CD4-positive, alpha-beta T cell treated with Interleukin-4 for 1 hour (primary cell): ENCODE data around the gene VWA3B.
"Not testable (repeated sequence)": the region's sequence is repeated elsewhere in the genome, so short reads cannot be mapped to it uniquely, and the experiment has no call there.

Experiments
- DNase-seq, 2 donors: peaks; one replicate each; pipeline ENCODE4 v3.0.0-alpha.2; 2020 to 2022

Gene VWA3B

DNA sequence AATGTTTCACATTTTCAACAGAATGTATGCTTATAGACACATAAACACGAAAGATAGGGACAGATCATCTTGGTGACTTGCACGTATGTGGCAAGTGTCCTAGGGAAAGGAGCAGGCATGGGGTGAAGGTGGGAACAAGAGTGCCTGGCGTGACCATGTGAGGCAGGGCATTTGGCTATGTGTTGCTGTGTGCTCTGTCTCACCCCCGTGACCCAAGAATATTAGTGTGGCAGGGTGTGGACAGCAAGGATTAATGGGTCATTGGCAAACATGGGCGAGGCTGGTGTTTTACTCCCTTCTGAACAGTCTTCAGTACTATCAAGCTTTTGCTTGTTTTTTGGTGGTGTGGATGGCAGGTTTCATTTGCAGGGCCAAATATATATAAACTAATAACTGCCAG is 1.3 kb upstream of the VWA3B start:
- no peak for DNase-seq

DNA sequence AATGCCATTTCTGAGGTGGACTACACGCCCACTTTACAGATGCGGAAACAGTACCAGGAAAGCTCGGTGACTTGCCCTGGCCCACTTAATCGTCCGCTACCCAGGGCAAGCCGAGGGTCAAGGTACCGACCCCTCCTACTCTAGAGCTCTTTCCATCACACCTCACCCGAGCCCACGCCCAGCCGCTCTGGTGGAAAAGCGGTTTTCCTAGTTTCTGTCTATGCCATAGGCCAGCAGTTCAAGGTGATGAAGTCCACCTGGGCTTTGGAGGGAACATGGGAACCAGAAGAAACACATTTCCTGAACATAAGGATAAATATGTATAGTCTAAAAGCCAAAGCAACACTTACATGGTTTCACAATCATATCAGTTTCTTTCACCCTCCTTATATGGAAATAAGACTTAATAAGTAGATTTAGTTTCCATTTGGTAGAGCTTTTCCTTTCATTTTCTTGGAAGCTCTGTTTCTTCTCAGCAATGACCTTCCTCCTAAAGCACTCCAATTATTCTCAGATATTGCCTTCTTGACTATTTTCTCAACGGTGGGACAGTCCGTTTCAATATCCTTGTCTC is 567 bp downstream of the VWA3B start:
- DNase-seq: no peak

DNA sequence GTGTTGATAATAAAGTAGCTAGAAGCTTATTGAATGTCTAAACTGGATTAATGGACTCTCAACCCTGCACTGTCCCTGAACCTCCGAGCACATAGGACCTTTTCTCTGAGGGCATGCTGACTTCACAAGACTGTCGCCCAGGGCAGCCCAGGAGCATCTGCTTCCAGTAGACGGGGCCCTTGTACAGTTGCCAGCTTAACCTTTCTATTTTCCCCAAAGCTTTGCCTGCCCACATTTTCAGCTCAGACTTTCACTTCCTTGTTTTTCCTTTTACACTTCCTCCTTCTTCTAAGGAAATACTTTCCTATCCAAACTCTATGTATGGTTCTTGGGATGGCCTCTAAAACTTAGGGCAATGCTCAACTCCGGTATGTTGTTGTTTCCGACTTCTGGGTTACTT is 1.3 kb downstream of the VWA3B start:
- peak; percentile 35 to 54 for DNase-seq

DNA sequence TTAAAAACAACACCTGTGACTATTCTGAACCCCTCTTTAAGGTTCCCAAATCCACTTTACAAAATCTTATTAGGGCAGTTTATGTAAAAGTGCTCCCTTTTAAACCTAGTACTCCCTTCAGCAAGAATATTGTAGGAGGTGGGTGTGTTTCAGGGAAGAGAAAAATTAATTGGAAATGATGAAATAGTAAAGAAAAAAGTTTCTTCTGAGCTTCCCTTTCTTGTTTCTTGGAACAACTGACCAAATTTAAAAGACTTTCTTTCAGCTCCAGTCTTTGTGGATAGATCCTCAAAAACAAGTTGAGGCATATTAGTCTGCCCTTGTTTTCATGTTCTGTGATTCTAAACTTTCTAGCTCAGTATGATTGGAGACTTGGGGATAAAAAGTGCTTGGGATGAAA is 3.0 kb downstream of the VWA3B start:
- DNase-seq: no peak

DNA sequence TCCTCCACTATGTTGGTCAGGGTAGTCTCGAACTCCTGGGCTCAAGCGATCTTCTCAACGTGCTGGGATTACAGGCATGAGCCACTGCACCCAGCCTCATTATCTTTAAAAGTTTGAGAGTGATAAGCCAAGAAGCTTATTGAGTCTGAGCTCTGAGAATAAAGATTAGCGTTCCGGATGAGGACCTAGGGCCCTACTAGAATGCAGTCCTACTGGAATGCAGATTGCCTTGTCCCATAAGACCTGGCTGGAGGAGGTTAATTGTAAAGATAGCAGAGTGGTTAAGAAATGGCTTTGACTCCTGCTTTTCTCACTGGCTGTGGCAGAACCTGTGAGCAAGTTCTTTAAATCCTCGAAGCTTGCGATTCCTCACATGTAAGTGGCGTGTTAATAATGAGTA is 4.0 kb downstream of the VWA3B start:
- no peak for DNase-seq

DNA sequence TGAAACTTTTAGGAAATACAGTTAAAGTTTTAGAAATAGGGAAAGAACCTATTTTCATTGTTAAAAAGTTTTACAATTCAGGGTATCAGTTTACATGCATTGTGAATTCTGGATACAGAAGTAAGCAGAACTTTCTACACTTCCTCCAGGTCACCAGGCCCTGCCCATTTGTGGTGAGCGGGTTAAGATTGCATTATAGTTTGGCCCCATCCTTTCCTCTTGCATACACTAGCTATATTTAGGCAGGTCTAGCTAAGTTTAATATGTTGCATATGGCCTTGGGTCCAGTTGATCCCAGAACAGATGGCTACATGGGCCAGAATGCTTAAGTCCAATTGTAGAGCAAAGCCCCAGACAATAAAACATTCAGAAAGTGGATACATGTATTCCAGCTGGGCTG is 4.8 kb downstream of the VWA3B start:
- peak in 1 of 2 donors; percentile 42 for DNase-seq

DNA sequence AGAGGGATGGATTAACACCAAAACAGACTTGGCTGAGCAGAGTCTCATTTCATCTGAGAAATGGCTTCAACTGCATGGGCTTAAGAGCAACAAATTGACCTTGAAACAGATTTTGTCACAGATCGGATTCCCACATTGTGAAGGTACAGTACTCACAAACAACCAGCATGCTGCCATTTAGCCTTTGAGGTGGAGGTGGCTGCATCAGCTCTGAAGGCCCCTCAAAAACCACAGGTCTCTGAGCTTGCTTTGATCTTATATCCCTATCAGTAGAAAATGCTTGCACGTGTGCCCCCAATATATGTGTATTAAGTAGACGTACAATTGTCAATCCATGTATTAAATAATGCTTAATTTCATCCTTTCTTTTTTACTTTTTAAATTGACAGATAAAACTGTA is 6.2 kb downstream of the VWA3B start:
- no peak for DNase-seq

DNA sequence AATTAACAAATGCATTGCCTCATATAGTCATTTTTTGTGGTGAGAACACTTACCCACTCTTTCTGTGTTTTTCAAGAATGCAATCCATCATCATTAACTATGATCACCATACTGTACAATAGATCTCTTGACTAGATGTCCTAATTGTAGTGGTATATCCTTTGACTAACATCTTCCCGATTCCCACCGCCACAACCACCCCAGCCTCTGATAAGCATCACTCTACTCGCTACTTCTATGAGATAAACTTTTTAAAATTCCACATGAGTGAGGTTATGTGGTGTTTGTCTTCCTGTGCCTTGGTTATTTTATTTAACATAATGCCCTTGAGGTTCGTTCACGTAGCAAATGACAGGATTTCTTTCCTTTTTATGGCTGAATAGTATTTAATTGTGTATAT is 6.6 kb downstream of the VWA3B start:
- no peak for DNase-seq

DNA sequence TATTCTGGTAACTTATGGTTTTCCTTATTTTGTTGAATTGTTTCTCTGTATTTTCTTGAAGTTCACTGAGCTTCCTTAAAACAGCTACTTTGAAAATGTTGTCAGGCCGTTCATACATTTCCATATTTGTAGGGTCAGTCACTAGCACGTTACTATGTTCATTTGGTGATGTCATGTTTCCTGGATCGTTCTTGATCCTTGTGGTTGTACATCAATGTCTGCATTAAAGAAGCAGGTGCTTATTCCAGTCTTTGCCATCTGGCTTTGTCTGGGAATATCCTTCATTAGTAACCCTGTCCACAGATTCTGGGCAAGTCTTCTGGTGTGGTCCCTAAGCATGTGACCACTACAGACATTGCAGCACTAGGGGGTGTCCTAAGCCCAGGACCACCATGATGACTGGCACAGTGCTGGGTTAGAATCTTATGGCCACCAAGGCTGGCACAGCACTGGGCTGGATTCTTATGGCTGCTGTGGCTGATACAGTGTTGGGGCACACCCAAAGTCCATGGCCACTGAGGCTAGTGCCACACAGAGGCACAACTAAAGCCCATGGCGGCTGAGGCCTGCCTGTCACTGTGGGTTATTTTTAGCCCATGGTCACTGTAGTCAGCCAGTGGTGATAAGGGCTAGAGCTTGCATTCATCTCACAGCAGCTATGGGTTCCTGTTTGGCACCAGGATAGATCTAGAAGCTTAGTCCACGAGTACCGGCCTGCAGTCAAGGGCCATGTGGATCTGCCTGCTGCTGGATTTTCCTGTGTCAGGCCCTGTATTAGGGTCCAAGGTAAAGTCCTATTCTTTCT is 13.2 kb downstream of the VWA3B start:
- no peak for DNase-seq

DNA sequence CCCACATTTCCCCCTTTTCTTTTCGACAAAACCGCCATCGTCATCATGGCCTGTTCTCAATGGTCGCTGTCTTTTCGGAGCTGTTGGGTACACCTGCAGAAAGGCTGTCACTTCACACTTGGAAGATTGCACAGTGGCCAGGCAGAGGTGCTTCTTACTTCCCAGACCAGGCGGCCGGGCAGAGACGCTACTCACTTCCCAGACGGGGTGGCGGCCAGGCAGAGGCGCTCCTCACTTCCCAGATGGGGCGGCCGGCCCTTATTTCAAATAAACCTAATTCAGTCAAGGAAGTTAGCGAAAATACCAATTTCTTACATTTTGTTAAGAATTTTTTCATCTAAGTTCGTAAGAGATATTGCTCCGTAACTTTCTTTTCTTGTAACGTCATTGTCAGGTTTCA is 15.3 kb downstream of the VWA3B start:
- not testable (repeated sequence) for DNase-seq

DNA sequence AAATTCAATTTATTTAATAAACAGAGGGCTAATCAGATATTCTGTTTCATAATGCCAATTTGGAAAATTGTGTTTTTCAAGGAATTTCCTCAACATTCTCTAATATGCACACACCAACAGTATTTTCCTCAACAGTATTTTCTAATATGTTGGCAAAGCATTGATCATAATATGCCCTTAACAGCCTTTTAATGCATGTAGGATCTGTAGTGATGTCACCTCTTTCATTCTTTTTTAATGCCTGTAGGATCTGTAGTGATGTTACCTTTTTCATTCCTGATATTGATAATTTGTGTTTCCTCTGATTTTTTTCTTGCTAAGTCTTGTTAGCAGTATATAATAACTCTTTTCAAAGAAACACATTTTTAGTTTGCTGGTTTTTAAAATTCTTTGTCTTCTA is 15.9 kb downstream of the VWA3B start:
- DNase-seq: no peak

DNA sequence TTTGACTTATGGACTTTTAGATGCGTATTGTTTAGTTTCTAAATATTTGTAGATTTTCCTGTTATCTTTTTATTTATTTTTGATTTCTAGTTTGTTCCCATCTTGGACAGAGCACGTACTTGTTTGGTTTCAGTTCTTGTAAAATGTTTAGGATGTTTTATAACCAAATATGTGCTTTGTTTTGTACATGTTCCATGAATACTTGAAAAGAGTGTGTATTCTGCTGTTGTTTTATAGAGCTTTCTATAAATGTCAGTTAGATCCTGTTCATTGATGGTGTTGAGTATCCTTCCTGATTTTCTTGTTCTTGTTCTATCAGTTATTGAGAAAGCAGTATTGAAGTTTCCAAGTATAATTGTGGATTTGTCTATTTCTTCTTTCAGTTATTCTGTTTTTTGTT is 21.1 kb downstream of the VWA3B start:
- DNase-seq: no peak

DNA sequence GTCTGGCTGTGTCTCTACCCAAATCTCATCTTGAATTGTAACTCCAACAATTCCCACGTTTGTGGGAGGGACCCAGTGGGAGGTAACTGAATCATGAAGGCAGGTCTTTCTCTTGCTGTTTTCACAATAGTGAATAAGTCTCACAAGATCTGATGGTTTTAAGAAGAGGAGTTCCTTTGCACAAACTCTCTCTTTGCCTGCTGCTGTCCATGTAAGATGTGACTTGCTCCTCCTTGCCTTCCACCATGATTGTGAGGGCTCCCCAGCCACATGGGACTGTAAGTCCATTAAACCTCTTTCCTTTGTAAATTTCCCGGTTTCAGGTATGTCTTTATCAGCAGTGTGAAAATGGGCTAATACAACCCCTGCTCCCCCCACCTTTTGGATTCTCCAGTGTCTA is 23.8 kb downstream of the VWA3B start:
- DNase-seq: no peak

DNA sequence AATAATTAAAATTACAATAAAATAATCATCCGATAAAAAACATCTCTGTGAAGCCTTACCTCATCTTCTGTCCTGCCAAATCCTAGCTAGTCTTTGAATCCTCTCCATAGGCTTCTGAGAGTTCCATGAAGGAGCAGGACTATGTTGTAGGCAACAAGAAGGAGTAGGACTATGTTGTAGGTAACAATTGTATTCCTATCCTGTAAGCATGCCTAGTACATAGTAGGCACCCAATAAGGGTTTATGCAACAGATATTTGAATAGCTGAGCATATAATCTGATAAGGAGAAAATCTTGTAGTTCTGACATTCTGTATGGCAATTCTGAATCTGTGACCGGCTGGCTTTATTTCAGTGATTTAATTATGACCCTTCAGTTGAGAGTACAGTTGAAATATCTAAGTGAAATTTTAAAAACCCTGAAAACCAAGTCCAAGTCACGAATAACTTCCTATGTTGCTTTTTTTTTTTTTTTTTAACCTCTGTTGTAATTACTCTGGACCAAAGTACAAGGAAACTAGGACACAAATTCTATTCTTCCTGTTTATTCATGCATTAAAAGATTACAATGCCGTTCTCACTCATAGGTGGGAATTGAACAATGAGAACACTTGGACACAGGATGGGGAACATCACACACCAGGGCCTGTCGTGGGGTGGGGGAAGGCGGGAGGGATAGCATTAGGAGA is 27.8 kb downstream of the VWA3B start:
- no peak for DNase-seq

DNA sequence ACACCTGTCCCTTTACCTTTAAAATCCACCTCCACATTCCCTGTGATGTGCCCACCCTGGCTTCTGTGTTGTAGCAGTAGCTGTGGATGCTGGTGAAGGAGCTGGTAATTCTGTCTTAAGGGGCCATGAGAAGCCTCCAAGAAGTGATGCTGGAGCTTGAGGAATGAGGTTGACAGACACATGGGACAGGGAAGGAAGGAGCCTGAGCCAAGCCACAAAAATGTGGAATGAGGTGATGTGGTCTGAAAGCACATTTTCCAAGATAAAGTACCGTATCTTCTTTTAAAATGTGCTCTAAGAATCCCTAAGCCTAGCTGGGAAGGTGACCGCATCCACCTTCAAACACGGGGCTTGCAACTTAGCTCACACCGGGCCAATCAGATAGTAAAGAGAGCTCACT is 31.2 kb downstream of the VWA3B start:
- no peak for DNase-seq

DNA sequence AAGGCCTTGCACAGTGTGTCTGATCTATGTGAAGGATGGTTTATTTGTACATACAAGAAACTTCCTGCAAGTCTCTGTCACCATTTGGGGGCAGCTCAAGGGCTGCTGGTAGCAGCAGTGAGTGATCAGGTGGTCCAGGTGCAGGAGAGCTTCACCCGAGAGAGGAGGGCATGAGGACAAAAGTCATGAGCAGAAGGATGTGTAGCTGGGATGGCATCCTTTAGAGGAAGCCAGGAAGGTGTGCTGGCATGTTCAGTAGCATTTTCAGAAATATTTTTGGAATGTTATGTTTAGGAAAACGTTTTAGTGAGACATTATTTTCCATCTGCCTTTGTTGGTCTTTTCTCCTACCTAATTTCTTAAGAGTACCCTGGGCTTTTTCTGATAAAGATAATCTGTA is 31.9 kb downstream of the VWA3B start:
- DNase-seq: no peak

DNA sequence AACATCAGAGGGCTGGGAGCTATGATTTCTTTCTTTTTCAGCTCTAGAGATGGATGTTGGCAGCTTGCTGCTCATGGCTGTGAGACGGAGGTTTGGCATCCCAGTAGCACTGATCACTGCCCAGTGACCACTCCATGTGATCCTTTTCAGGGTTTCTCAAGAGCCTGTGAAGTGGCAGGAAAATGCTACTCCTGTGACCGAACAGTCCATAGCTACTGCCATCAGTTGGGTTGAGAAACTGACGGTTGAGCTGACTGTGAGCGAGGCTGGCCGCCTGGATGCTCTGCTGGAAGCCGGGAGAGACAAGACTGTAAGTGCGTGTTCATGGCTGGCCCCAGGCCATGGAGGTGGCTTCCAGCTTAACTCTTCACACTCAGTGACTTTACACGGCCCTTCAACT is 34.2 kb downstream of the VWA3B start:
- DNase-seq: no peak

DNA sequence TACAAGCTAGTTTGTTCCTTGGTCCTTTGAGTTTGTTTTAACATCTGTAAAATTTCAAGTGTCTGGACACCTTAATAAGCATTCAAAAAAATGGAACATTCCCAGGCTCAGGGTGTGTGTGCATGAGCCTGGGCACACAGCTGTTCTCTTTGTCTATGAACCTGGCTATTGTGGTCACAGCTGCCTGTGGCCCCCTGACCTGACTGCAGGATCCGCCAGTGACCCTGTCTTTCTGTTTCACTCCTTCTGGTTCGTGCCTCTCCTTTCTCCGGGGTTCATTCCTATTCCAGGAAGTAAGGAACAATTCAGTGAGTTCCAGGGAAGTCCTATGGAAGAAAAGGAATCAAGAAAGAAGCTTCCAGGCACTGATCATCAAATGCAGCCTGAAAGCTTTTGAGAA is 35.6 kb downstream of the VWA3B start:
- DNase-seq: no peak

DNA sequence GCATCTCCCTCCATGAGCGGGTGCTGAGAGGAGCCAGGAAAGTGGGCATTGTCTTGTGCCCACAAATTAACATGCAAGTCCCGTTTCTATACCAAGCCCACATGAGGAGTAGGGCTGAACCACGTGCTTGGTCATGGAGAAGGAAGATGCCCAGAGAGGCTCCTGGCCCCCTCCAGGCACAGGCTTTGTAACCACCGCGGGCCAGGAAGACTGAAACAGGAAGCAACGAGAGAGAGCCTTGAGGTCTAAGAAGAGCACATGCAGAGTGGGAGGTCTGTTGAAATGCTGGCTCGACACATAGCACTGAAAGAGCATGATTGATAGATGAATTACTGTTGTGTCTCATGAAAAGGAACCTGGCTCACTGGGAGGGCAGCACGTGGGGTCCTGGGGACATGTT is 36.3 kb downstream of the VWA3B start:
- DNase-seq: no peak

DNA sequence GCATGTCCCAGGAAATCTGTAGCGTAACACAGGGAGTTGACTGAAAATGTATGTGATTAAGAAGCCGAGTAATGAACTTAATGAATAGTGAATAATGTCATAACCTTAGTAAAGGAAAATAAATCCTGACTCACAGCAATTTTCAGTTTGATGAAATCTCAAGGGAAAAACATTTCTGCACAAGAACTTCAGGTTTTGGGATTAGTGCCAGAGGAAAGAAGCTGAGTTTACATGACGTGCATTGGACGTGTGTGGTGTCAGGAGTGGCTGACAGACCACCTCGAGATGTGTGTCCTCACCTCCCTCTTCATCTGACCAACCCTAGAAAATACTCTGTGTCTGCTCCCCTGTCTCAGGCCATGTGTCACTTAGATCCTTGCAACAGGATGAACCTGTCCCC is 39.1 kb downstream of the VWA3B start:
- no peak for DNase-seq

DNA sequence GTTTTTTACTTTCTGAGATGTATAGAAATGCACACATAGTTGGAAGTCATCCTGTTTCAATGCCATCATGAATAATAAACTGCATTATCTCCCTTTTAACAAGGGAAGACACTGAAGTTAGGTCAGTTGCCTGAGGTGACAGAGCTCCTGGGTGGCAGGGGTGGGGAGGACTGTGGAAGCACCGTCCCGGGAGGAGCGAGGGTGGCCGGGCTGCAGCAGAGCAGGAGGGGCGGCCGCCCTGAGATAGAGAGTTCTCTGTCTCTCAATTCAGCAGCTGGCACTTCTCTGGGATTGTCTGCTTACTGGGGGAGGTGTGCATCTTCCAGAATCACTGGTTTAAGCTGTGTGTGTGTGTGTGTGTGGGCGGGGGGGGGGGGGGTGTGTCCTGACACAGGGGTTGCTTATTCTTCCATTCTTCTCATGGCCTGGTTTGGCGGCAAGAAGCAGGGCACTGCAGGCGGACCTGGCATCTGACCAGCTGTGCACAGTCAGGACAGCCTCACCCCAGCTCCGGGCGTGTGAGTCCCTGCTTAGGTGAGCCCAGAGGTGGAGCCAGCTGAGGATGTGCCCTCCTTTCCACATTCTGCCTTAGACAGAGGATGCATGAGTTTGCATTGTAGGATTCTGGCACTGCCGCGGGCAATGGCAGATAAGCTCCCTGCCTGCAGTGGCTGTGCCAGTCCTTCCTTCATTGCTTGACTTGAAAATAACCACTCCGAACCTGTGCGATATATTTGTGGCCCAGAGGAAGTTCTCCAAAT is 40.4 kb downstream of the VWA3B start:
- DNase-seq: no peak

DNA sequence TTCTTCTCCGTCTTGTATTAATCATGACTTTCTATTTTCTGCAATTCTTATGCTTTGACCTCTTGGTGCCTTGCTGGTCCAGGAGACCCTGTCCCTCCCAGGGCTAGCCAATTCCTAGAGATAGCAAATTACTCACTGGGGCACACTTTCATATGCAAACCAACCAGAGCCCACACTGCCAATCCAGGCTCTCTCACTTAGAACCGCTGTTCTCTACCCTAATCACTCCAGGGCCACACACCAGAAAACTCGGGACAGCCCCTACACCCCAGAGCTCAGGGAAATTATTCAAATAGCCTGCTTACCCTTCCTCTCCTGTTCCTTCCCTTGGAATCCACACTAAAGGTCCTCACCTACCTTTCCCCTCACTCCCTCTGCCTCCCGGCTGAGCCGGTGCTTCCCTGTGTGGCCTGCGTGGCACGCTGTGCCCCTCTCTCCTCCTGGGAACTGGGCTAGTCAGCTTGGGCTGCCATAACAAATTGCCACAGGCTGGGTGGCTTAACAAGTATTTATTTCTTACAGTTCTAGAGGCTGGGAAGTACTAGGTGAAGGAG is 41.7 kb downstream of the VWA3B start:
- no peak for DNase-seq

DNA sequence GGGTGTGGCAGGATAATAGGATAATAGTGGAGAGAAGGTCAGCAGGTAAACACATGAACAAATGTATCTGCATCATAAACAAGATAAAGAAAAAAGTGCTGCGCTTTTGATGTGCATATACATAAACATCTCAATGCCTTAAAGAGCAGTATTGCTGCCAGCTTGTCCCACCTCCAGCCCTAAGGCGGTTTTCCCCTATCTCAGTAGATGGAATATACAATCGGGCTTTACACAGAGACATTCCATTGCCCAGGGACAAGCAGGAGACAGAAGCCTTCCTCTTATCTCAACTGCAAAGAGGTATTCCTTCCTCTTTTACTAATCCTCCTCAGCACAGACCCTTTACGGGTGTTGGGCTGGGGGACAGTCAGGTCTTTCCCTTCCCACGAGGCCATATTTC is 43.1 kb downstream of the VWA3B start:
- DNase-seq: not testable (repeated sequence)
